IMR-90 (cell line): ENCODE measurements around the gene POLR3A. TPM values are rescaled to one million over a fixed set of nuclear protein-coding genes. Genes with fewer than 3 reads are reported as not detected.

Source experiments
- ATAC-seq: fragments of 200-7000 bp; cut with Tn5 transposase; 2 replicates; pipeline ENCODE4 v1.9.1; 2020; ENCODE audit warnings: low read depth, mild to moderate bottlenecking, moderate library complexity
- BruUV-seq: library from RNA; stranded (reverse); fragments of 400-500 nt; replicated peaks from 2 replicates; lab custom pipeline; 2021; lab: Mats Ljungman, UMichigan
- CTCF ChIA-PET: fragments of 300-600 bp; formaldehyde crosslinking; extraction: SDS; loops from one replicate; lab custom pipeline; 2021; ENCODE audit warnings: antibody characterized with exemption; lab: Yijun Ruan, JAX
- POLR2A ChIA-PET: fragments of 300-600 bp; sonication (Branson Sonifier 250); formaldehyde crosslinking; loops from one replicate; lab custom pipeline; 2022; ENCODE audit warnings: antibody characterized with exemption; ENCODE audit not compliant: unreplicated experiment; lab: Charles Lee
- DNase-seq: peaks from one replicate; pipeline ENCODE4 v3.0.0; 2013
- H2AFZ ChIP-seq: replicated peaks from 2 replicates; pipeline ENCODE3; 2013; ENCODE audit warnings: low read length, mild to moderate bottlenecking; ENCODE audit not compliant: poor library complexity
- H2AK5ac ChIP-seq: 2 replicates; pipeline ENCODE4 v1.6.1; 2013; ENCODE audit warnings: low read depth, low read length, inconsistent platforms
- H2AK9ac ChIP-seq: replicated peaks from 2 replicates; pipeline ENCODE3; 2013; ENCODE audit warnings: mild to moderate bottlenecking, low read depth, low read length, moderate library complexity; ENCODE audit not compliant: poor library complexity
- H2BK120ac ChIP-seq: 2 replicates; pipeline ENCODE4 v1.6.1; 2013; ENCODE audit warnings: low read depth, low read length, inconsistent platforms
- H2BK15ac ChIP-seq: 3 replicates; pipeline ENCODE4 v1.6.1; 2013; ENCODE audit warnings: low read depth, low read length, inconsistent platforms
- H2BK20ac ChIP-seq: 2 replicates; pipeline ENCODE4 v1.6.1; 2013; ENCODE audit warnings: low read depth, mild to moderate bottlenecking, inconsistent platforms, low read length, moderate library complexity
- H2BK5ac ChIP-seq: 2 replicates; pipeline ENCODE4 v1.6.1; 2013; ENCODE audit warnings: mild to moderate bottlenecking, low read depth, low read length, inconsistent platforms; ENCODE audit not compliant: poor library complexity, severe bottlenecking
- H3K14ac ChIP-seq: replicated peaks from 2 replicates; pipeline ENCODE4 v1.6.1; 2013; ENCODE audit warnings: low read depth, low read length, inconsistent platforms
- H3K18ac ChIP-seq: 2 replicates; pipeline ENCODE4 v1.6.1; 2013; ENCODE audit warnings: low read depth, low read length, control low read depth
- H3K23ac ChIP-seq: 2 replicates; pipeline ENCODE4 v1.6.1; 2013; ENCODE audit warnings: low read depth, low read length, inconsistent platforms
- H3K27ac ChIP-seq: 2 replicates; pipeline ENCODE4 v1.5.1; 2013; ENCODE audit warnings: mild to moderate bottlenecking, control low read depth, low read length; ENCODE audit not compliant: insufficient read depth
- H3K27me3 ChIP-seq: 2 replicates; pipeline ENCODE4 v1.6.1; 2013; ENCODE audit warnings: low read length; ENCODE audit not compliant: control insufficient read depth, insufficient read depth
- H3K36me3 ChIP-seq: 2 replicates; pipeline ENCODE4 v1.6.1; 2013; ENCODE audit warnings: low read length, mixed read lengths; ENCODE audit not compliant: control insufficient read depth, insufficient read depth
- H3K4ac ChIP-seq: 2 replicates; pipeline ENCODE4 v1.6.1; 2013; ENCODE audit warnings: low read depth, low read length, inconsistent platforms
- H3K4me1 ChIP-seq: 2 replicates; pipeline ENCODE4 v1.6.1; 2013; ENCODE audit warnings: low read length, mixed read lengths; ENCODE audit not compliant: control insufficient read depth, insufficient read depth
- H3K4me2 ChIP-seq: 2 replicates; pipeline ENCODE4 v1.6.1; 2013; ENCODE audit warnings: low read depth, mild to moderate bottlenecking, control low read depth, low read length, moderate library complexity
- H3K4me3 ChIP-seq: 2 replicates; pipeline ENCODE4 v1.5.1; 2013; ENCODE audit warnings: low read depth, mild to moderate bottlenecking, control low read depth, low read length, moderate library complexity; ENCODE audit not compliant: insufficient read depth
- H3K56ac ChIP-seq: 2 replicates; pipeline ENCODE4 v1.6.1; 2013; ENCODE audit warnings: low read length, inconsistent platforms; ENCODE audit not compliant: insufficient read depth; ENCODE audit errors: extremely low read depth
- H3K79me1 ChIP-seq, 2 experiments: 2 replicates each; pipeline ENCODE4 v1.6.1; 2013; ENCODE audit warnings: low read length in 2 of 2, inconsistent platforms in 1 of 2, low read depth in 1 of 2
- H3K9ac ChIP-seq: 2 replicates; pipeline ENCODE4 v1.6.1; 2013; ENCODE audit warnings: low read depth, low read length, control low read depth
- H3K9me1 ChIP-seq: 2 replicates; pipeline ENCODE4 v1.6.1; 2013; ENCODE audit warnings: low read length, inconsistent platforms; ENCODE audit not compliant: insufficient read depth
- H3K9me3 ChIP-seq: 2 replicates; pipeline ENCODE4 v1.6.1; 2013; ENCODE audit warnings: low read length; ENCODE audit not compliant: control insufficient read depth, insufficient read depth
- H4K20me1 ChIP-seq: 2 replicates; pipeline ENCODE4 v1.6.1; 2013; ENCODE audit warnings: low read length, inconsistent platforms; ENCODE audit not compliant: insufficient read depth
- H4K5ac ChIP-seq: 2 replicates; pipeline ENCODE4 v1.6.1; 2013; ENCODE audit warnings: mild to moderate bottlenecking, low read depth, low read length, control low read depth
- H4K8ac ChIP-seq, 2 experiments: 2 replicates each; pipeline ENCODE4 v1.6.1; 2013; ENCODE audit warnings: low read depth in 2 of 2, low read length in 2 of 2, control low read depth in 1 of 2, inconsistent platforms in 1 of 2
- H4K91ac ChIP-seq: 2 replicates; pipeline ENCODE4 v1.6.1; 2013; ENCODE audit warnings: low read depth, low read length, inconsistent platforms; ENCODE audit not compliant: insufficient read depth
- BHLHE40 ChIP-seq: fragments of 150-350 bp; IDR thresholded peaks from 2 replicates; pipeline ENCODE4 v1.6.1; 2016; ENCODE audit warnings: mild to moderate bottlenecking, low read depth, low read length
- CEBPB ChIP-seq: IDR thresholded peaks from 2 replicates; pipeline ENCODE4 v1.6.1; 2012; ENCODE audit warnings: low read depth, low read length, improper control_type of control experiment
- MXI1 ChIP-seq: IDR thresholded peaks from 2 replicates; pipeline ENCODE4 v1.6.1; 2012; ENCODE audit warnings: low read depth, mild to moderate bottlenecking, low read length, moderate library complexity, borderline replicate concordance
- WGBS, 2 experiments: methylation state at CpG; one replicate each; pipeline versions ENCODE4 v1.1.5 to v1.1.7; 2013; ENCODE audit warnings: missing lambda C conversion rate in 2 of 2; ENCODE audit not compliant: insufficient read length in 1 of 2; ENCODE audit errors: extremely low coverage in 2 of 2; 5-methylcytosine and 5-hydroxymethylcytosine counted together
- dilution Hi-C: fragments of 300-500 bp; cut with HindIII; formaldehyde crosslinking; loops from one replicate; pipeline ENCODE4 v1.14.3; 2018; ENCODE audit warnings: low sequenced_read_pairs; ENCODE audit not compliant: unreplicated experiment
- in situ Hi-C: fragments of 300-500 bp; cut with MboI; formaldehyde crosslinking; loops from 3 replicates; pipeline ENCODE4 v1.14.3; 2019; ENCODE audit warnings: low sequenced_read_pairs, inconsistent platforms, mixed read lengths
- intact Hi-C: fragments of 100-400 bp; cut with micrococcal nuclease; formaldehyde crosslinking; loops from 2 replicates; pipeline ENCODE4 v1.10.0; 2022
- polyA plus RNA-seq, 3 experiments: library from polyadenylated mRNA; depleted of rRNA; stranded (reverse); fragments of >200 nt; gene quantifications; 2 replicates each; pipeline ENCODE4 v1.2.3, GENCODE V29; 2012; ENCODE audit warnings: low replicate concordance in 1 of 3
- total RNA-seq: library from RNA; depleted of rRNA; stranded (reverse); fragments of >200 nt; gene quantifications from 2 replicates; pipeline ENCODE4 v1.2.3, GENCODE V29; 2012
- TF ChIP-seq, protein P1 (sequence below): fragments of 150-350 bp; IDR thresholded peaks from 2 replicates; pipeline ENCODE4 v1.6.1; 2017; ENCODE audit warnings: mild to moderate bottlenecking, antibody characterized with exemption, low read length, low read depth

Gene POLR3A
- total and polyA plus RNA-seq, 2 of the 4 experiments (the other 2 are of a cell fraction): 11.9 to 24.4 TPM

DNA sequence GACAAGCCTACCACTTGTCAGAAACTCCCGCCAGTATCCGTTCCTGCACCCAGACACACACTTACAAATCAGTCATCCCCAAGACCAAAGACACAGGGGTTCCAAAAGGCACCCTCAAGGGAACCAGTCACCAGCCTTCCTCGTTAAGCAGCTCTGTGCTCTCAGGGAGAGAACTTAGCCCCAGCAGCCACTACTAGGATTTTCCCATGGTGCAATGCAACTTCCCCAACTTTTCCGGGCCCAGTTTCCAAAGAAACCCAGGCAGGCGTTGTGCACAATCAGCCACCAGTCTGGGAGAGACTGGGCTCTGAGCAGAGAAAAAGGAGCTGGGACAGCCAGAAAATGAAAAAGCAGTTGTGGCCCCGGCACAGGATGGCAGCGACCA lies 103.9 kb downstream of the POLR3A start:
- dilution Hi-C loops: no loop called here
- CTCF ChIA-PET: no interaction called here
- WGBS, 2 experiments: 5% methylated on average over 4 of the region's 7 CpGs; no CpG with 5 or more reads in 1 of the 2 experiments

More for the DNA sequence above, 103.9 kb downstream of the POLR3A start:
- H4K20me1 ChIP-seq: peaks cover 54% of the 10 kb centered on the region
- no peak overlapping the region for H2BK20ac ChIP-seq
- peak overlapping the region; percentile 76 for H3K27ac ChIP-seq
- in situ Hi-C loops (no loop called here), intact Hi-C loops (loop anchor here (10.0 kb wide), 1 partner anchor 99 kb away; the partner anchor contains the start of gene POLR3A)
- H3K4ac ChIP-seq: peak overlapping the region; percentile 71
- ATAC-seq (peak; percentile 28; the same call in 1 of the 2 replicates), DNase-seq (peak; percentile 45)
- POLR2A ChIA-PET: interaction anchor here (0.7 kb wide), 1 partner anchor 121 kb away, joined by 11 read pairs; no protein-coding TSS in a partner anchor
- BruUV-seq: no TSS peak
- peak overlapping the region; percentile 92 for H3K9ac ChIP-seq
- peak overlapping the region; percentile 26; the same call in 1 of the 2 replicates for H4K5ac ChIP-seq
- no peaks in the 10 kb centered on the region for H3K27me3 ChIP-seq
- peak overlapping the region; percentile 94 for H2AFZ ChIP-seq
- H3K4me2 ChIP-seq: peak overlapping the region; percentile 93
- no peak overlapping the region; the same call in 1 of the 2 replicates for H3K18ac ChIP-seq
- H2BK5ac ChIP-seq: peak overlapping the region; percentile 74
- H2AK5ac ChIP-seq: peak overlapping the region; percentile 61
- H3K79me1 ChIP-seq: peaks cover 20 to 59% of the 10 kb centered on the region in 2 experiments
- peak overlapping the region; percentile 52 to 59; a peak in 3 of 4 replicates for H4K8ac ChIP-seq
- H3K36me3 ChIP-seq: no peaks in the 10 kb centered on the region
- H3K14ac ChIP-seq: peak overlapping the region; percentile 94
- 0 out of 2 replicates have a peak, but pooled peaks cover 3% of the 10 kb centered on the region for H3K9me3 ChIP-seq
- TF ChIP-seq BHLHE40 (no peak), CEBPB (0 out of 2 replicates have a peak, but pooled peaks have one; percentile 16), MXI1 (0 out of 2 replicates have a peak, but pooled peaks have one; percentile 32)
- TF ChIP-seq, protein P1, sequence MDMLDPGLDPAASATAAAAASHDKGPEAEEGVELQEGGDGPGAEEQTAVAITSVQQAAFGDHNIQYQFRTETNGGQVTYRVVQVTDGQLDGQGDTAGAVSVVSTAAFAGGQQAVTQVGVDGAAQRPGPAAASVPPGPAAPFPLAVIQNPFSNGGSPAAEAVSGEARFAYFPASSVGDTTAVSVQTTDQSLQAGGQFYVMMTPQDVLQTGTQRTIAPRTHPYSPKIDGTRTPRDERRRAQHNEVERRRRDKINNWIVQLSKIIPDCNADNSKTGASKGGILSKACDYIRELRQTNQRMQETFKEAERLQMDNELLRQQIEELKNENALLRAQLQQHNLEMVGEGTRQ: no peak
- peak overlapping the region; percentile 66; the same call in 1 of the 2 replicates for H3K23ac ChIP-seq
- H2AK9ac ChIP-seq: peak overlapping the region; percentile 76
- H3K56ac ChIP-seq: peak overlapping the region; percentile 9; the same call in 1 of the 2 replicates
- peak overlapping the region; percentile 43; the same call in 1 of the 2 replicates for H4K91ac ChIP-seq
- no peak overlapping the region for H2BK15ac ChIP-seq
- H3K9me1 ChIP-seq: peaks cover 28% of the 10 kb centered on the region
- peaks cover 11% of the 10 kb centered on the region for H3K4me1 ChIP-seq
- H3K4me3 ChIP-seq: peak overlapping the region; percentile 99
- no peak overlapping the region for H2BK120ac ChIP-seq
